K562 (cell line): ENCODE measurements around the gene GPR21. TPM values are rescaled to one million over a fixed set of nuclear protein-coding genes. Genes with fewer than 3 reads are reported as not detected.

Source experiments
- ATAC-seq: fragments of 200-7000 bp; cut with Tn5 transposase; 3 replicates; pipeline ENCODE4 v1.9.1; 2020; ENCODE audit warnings: moderate library complexity
- BruUV-seq: library from RNA; stranded (reverse); fragments of 400-500 nt; replicated peaks from 2 replicates; lab custom pipeline; 2021; lab: Mats Ljungman, UMichigan
- CTCF ChIA-PET: fragments of 300-600 bp; formaldehyde crosslinking; extraction: SDS; loops from one replicate; lab custom pipeline; 2021; ENCODE audit warnings: low intra/inter-chr PET ratio; lab: Yijun Ruan, JAX
- POLR2A ChIA-PET: fragments of 300-600, 350-650 bp; sonication (Branson Sonifier 250); formaldehyde crosslinking; extraction: SDS; loops from one replicate; lab custom pipeline; 2021; ENCODE audit warnings: antibody characterized with exemption, inconsistent platforms; lab: Yijun Ruan, JAX
- DNase-seq, 4 experiments: peaks; one replicate each; pipeline versions ENCODE4 v3.0.0 to v3.0.0-alpha.2; 2011 to 2018; ENCODE audit warnings: low spot score in 3 of 4, mixed read lengths in 3 of 4; ENCODE audit errors: extremely low read depth in 1 of 4
- FAIRE-seq: peaks from 2 replicates; lab custom pipeline; 2011; peaks lifted over from hg19 to GRCh38; lab: Jason Lieb, UNC
- H2AFZ ChIP-seq: 2 replicates; pipeline ENCODE4 v1.6.0; 2011; ENCODE audit warnings: low read depth, low read length, control low read depth, inconsistent platforms
- H3K27ac ChIP-seq: fragments of 200-600 bp; 3 replicates; pipeline ENCODE4 v1.8.0; 2011; ENCODE audit warnings: low read depth, mild to moderate bottlenecking, control low read depth, inconsistent platforms, low read length, moderate library complexity, mixed read lengths; ENCODE audit errors: extremely low read depth
- H3K27me3 ChIP-seq, 2 experiments: fragments of 300-600 bp in 1 of 2; 2 replicates in 1 of 2; 3 replicates in 1 of 2; pipeline versions ENCODE4 v1.6.0 to v1.8.0; 2011; ENCODE audit warnings: inconsistent platforms in 2 of 2, low read length in 2 of 2, mild to moderate bottlenecking in 1 of 2, mixed read lengths in 1 of 2, moderate library complexity in 1 of 2; ENCODE audit not compliant: control insufficient read depth in 2 of 2, insufficient read depth in 2 of 2
- H3K36me3 ChIP-seq: fragments of 300-600 bp; 3 replicates; pipeline ENCODE4 v1.8.0; 2011; ENCODE audit warnings: mild to moderate bottlenecking, low read length, inconsistent platforms; ENCODE audit not compliant: control insufficient read depth, insufficient read depth
- H3K4me1 ChIP-seq, 2 experiments: fragments of 200-600 bp in 1 of 2; replicated peaks in 1 of 2; 2 replicates in 1 of 2; 3 replicates in 1 of 2; pipeline versions ENCODE4 v1.5.1 to v1.8.0; 2011; ENCODE audit warnings: inconsistent platforms in 2 of 2, low read length in 2 of 2, mild to moderate bottlenecking in 1 of 2, mixed read lengths in 1 of 2, moderate library complexity in 1 of 2; ENCODE audit not compliant: control insufficient read depth in 2 of 2, insufficient read depth in 2 of 2
- H3K4me2 ChIP-seq: 2 replicates; pipeline ENCODE4 v1.6.1; 2011; ENCODE audit warnings: low read length, control low read depth, inconsistent platforms, mixed read lengths; ENCODE audit not compliant: insufficient read depth
- H3K4me3 ChIP-seq: fragments of 200-600 bp; sonication (generic), shearing (Covaris generic); 2 replicates; pipeline ENCODE4 v1.5.1; 2016; ENCODE audit warnings: control low read depth, inconsistent platforms
- H3K79me2 ChIP-seq: fragments of 200-600 bp; 3 replicates; pipeline ENCODE4 v1.8.0; 2011; ENCODE audit warnings: low read length, inconsistent platforms; ENCODE audit not compliant: control insufficient read depth, insufficient read depth
- H3K9ac ChIP-seq, 2 experiments: 2 replicates each; pipeline versions ENCODE4 v1.6.0 to v1.6.1; 2011; ENCODE audit warnings: low read depth in 2 of 2, low read length in 2 of 2, control low read depth in 1 of 2, inconsistent platforms in 1 of 2, mild to moderate bottlenecking in 1 of 2, mixed read lengths in 1 of 2; ENCODE audit not compliant: insufficient read depth in 1 of 2
- H3K9me1 ChIP-seq: one replicate; pipeline ENCODE4 v1.6.0; 2011; ENCODE audit warnings: inconsistent platforms, mild to moderate bottlenecking, low read length, moderate library complexity; ENCODE audit not compliant: control insufficient read depth, insufficient read depth
- H3K9me3 ChIP-seq: replicated peaks from 2 replicates; pipeline ENCODE4 v1.5.1; 2011; ENCODE audit warnings: low read depth, low read length, inconsistent platforms; ENCODE audit not compliant: control insufficient read depth, insufficient read depth
- H4K20me1 ChIP-seq: replicated peaks from 2 replicates; pipeline ENCODE4 v1.6.1; 2011; ENCODE audit warnings: low read length, inconsistent platforms, mixed read lengths; ENCODE audit not compliant: control insufficient read depth, insufficient read depth
- ADNP ChIP-seq: fragments of 200-800 bp; sonication (Bioruptor generic); IDR thresholded peaks from 2 replicates; pipeline ENCODE4 v1.6.1; 2016; ENCODE audit warnings: missing genetic modification characterization, missing compliant biosample characterization
- ARNT ChIP-seq, 2 experiments: fragments of 450-650 bp; IDR thresholded peaks; 2 replicates each; pipeline ENCODE4 v1.6.1; 2016; ENCODE audit warnings: mild to moderate bottlenecking in 1 of 2
- ETV1 ChIP-seq: fragments of 450-650 bp; conservative IDR thresholded peaks from 2 replicates; pipeline ENCODE4 v1.6.1; 2016; ENCODE audit warnings: missing genetic modification characterization, control low read depth, low read depth, missing compliant biosample characterization
- ILF3 ChIP-seq: fragments of 450-650 bp; IDR thresholded peaks from 2 replicates; pipeline ENCODE4 v1.6.1; 2018; ENCODE audit warnings: antibody characterized with exemption, mild to moderate bottlenecking, moderate library complexity, borderline replicate concordance
- IRF2 ChIP-seq: sonication (generic); formaldehyde crosslinking; IDR thresholded peaks from 2 replicates; pipeline ENCODE4 v1.8.1; 2022; ENCODE audit warnings: mild to moderate bottlenecking, missing genetic modification reagents
- OTX1 ChIP-seq: fragments of 450-650 bp; formaldehyde crosslinking; IDR thresholded peaks from 2 replicates; pipeline ENCODE4 v1.4.0; 2022; ENCODE audit warnings: mild to moderate bottlenecking
- SMARCE1 ChIP-seq: fragments of 450-650 bp; IDR thresholded peaks from 2 replicates; pipeline ENCODE4 v1.7.1; 2016; ENCODE audit warnings: mild to moderate bottlenecking
- WGBS: fragments of 100-300 bp; shearing (Covaris generic); methylation state at CpG from one replicate; pipeline ENCODE4 v1.1.6; 2016; ENCODE audit warnings: low coverage, mixed read lengths; ENCODE audit not compliant: insufficient coverage; ENCODE audit errors: missing lambda C conversion rate; 5-methylcytosine and 5-hydroxymethylcytosine counted together
- in situ Hi-C: fragments of 300-500 bp; cut with MboI; formaldehyde crosslinking; loops from 4 replicates; pipeline ENCODE4 v1.15.0; 2018; ENCODE audit warnings: inconsistent platforms, mixed read lengths
- intact Hi-C: fragments of 100-400 bp; cut with micrococcal nuclease; formaldehyde crosslinking; loops from 2 replicates; pipeline ENCODE4 v1.14.2; 2022
- polyA plus RNA-seq, 8 experiments: library from polyadenylated mRNA; depleted of rRNA in 4 of 8; stranded (reverse) in 5 of 8; unstranded in 3 of 8; fragments of >200 nt; fragmentation: Nextera tagmentation in 2 of 8; fragmentation: Illumina TruSeq in 1 of 8; extraction: Ambion mirVana in 2 of 8; extraction: Trizol in 1 of 8; gene quantifications; 2 replicates each; pipeline versions ENCODE4 v1.2.1 to v1.2.3, GENCODE V29; 2011 to 2014; ENCODE audit warnings: inconsistent platforms in 1 of 8, missing spikeins in 1 of 8
- total RNA-seq, 7 experiments: library from RNA; depleted of rRNA in 6 of 7; stranded (reverse); fragments of >200 nt in 6 of 7; fragmentation: Illumina TruSeq in 2 of 7; extraction: Trizol in 2 of 7; gene quantifications; 2 replicates each; pipeline versions ENCODE4 v1.2.1 to v1.2.3, GENCODE V29; 2011 to 2021; ENCODE audit warnings: low replicate concordance in 1 of 7
- TF ChIP-seq, protein P1 (sequence below): fragments of 450-650 bp; formaldehyde crosslinking; IDR thresholded peaks from 2 replicates; pipeline ENCODE4 v1.4.0; 2020; ENCODE audit warnings: mild to moderate bottlenecking, mixed read lengths
- TF ChIP-seq, protein P2 (sequence below): fragments of 250-450 bp; sonication (Bioruptor Pico); IDR thresholded peaks from 2 replicates; pipeline ENCODE4 v1.8.0; 2021; ENCODE audit warnings: moderate library complexity, mild to moderate bottlenecking, inconsistent platforms

Gene GPR21
- total and polyA plus RNA-seq, 9 of the 15 experiments (the other 6 are each of a cell fraction or from before 2014, with no cell fraction given), result 0.16 to 0.83 (median 0.36) TPM; not detected in 6

- TF ChIP-seq ILF3 (no peak), SMARCE1 (no peak), ARNT (IDR thresholded peaks at IDR 0.05) (no peak), ADNP (tag) (no peak)
- TF ChIP-seq, protein P1, sequence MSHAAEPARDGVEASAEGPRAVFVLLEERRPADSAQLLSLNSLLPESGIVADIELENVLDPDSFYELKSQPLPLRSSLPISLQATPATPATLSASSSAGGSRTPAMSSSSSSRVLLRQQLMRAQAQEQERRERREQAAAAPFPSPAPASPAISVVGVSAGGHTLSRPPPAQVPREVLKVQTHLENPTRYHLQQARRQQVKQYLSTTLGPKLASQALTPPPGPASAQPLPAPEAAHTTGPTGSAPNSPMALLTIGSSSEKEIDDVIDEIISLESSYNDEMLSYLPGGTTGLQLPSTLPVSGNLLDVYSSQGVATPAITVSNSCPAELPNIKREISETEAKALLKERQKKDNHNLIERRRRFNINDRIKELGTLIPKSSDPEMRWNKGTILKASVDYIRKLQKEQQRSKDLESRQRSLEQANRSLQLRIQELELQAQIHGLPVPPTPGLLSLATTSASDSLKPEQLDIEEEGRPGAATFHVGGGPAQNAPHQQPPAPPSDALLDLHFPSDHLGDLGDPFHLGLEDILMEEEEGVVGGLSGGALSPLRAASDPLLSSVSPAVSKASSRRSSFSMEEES (CRISPR knock-in tag), result no peak
Observed at GRCh38 chr9:123074628-123075027, 41.2 kb downstream of the GPR21 start (continued).

DNA sequence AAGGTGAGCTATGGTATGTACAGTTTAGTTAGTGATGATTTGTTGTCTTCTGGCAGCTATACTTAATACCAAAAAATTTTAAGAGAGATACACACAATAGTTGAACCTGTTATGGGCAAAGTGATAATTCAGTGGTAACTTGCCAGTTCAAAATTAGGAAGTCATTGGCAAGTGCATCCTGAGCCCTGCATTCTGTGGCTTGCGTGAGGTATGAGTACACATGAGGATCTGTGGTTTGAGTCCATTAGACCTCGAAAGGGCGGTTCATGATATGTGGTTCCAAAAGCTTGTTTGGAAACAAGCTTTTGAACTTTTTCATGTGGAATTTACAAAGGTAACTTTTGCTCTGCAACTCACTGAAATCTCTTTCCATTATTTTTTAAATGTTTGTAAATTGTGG, 47.0 kb downstream of the GPR21 start:
- no peaks in the 10 kb centered on the region for H3K4me1 ChIP-seq
- no TSS peak for BruUV-seq
- no peak overlapping the region for H3K9ac ChIP-seq
- no peak overlapping the region for H3K27ac ChIP-seq
- H3K4me2 ChIP-seq, result no peak overlapping the region
- no peak overlapping the region for H3K4me3 ChIP-seq
- no peaks in the 10 kb centered on the region for H3K79me2 ChIP-seq
- ChIA-PET CTCF (interaction anchor here (3.9 kb wide), 1 partner anchor 268 kb away, joined by 55 read pairs; no protein-coding TSS in a partner anchor), POLR2A (no interaction called here)
- peaks cover 27% of the 10 kb centered on the region; the same call in 1 of the 3 replicates for H3K36me3 ChIP-seq
- H3K27me3 ChIP-seq, result no peaks in the 10 kb centered on the region
- no peak for TF ChIP-seq ETV1 (tag)
- TF ChIP-seq, protein P2, sequence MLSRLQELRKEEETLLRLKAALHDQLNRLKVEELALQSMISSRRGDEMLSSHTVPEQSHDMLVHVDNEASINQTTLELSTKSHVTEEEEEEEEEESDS (CRISPR knock-in tag), result no peak
- TF ChIP-seq IRF2, result no peak
- no peak for TF ChIP-seq OTX1 (CRISPR knock-in tag)
- in situ Hi-C loops (loop anchor here (5.0 kb wide), 1 partner anchor 272 kb away; no protein-coding TSS in a partner anchor), intact Hi-C loops (loop anchor here (10.0 kb wide), 1 partner anchor 144 kb away; no protein-coding TSS in a partner anchor)
- no peak overlapping the region for H2AFZ ChIP-seq
- ATAC-seq (no peak), FAIRE-seq (no peak), DNase-seq (no peak)
- H4K20me1 ChIP-seq, result no peaks in the 10 kb centered on the region
- WGBS, result 89% methylated on average over 3 of the region's 3 CpGs
- no peaks in the 10 kb centered on the region for H3K9me3 ChIP-seq
- H3K9me1 ChIP-seq, result no peaks in the 10 kb centered on the region
